ENCODE results near the gene NTM. TPM values are rescaled to one million over a fixed set of nuclear protein-coding genes. Genes with fewer than 3 reads are reported as not detected.

Gene NTM
- total RNA-seq, 2 experiments from 2014 or later, result not detected

DNA sequence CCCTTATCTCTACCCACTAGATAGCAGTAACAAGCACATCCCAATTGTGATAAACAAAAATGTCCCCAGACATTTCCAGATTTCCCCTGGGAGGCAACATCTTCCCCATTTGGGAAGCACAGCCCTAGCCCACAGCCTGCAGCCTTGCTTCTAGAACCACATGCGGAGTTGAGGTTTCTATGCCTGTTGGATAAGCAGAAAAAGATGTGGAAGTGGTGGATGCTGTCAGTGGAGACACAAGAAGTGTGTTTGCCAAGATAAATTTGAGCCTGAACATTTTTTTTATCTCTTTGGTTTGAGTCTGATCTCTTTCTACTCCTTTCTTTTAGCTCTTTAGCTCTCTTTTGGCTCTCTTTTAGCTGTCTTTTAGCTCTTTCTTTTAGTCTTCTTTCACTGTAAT is 884.5 kb downstream of the NTM start:
- peaks cover 4% of the 10 kb centered on the region for H3K9me3 Mint-ChIP-seq
- no peaks in the 10 kb centered on the region for H3K4me1 Mint-ChIP-seq
- ChIA-PET CTCF (no interaction called here), POLR2A (no interaction called here)
- no peaks in the 10 kb centered on the region for H3K36me3 Mint-ChIP-seq (ENCODE audit: low read depth)
- no peak overlapping the region for H3K27ac Mint-ChIP-seq
- DNase-seq, result no peak
- H3K27me3 Mint-ChIP-seq, result no peaks in the 10 kb centered on the region
- no peak overlapping the region for H3K4me3 Mint-ChIP-seq

DNA sequence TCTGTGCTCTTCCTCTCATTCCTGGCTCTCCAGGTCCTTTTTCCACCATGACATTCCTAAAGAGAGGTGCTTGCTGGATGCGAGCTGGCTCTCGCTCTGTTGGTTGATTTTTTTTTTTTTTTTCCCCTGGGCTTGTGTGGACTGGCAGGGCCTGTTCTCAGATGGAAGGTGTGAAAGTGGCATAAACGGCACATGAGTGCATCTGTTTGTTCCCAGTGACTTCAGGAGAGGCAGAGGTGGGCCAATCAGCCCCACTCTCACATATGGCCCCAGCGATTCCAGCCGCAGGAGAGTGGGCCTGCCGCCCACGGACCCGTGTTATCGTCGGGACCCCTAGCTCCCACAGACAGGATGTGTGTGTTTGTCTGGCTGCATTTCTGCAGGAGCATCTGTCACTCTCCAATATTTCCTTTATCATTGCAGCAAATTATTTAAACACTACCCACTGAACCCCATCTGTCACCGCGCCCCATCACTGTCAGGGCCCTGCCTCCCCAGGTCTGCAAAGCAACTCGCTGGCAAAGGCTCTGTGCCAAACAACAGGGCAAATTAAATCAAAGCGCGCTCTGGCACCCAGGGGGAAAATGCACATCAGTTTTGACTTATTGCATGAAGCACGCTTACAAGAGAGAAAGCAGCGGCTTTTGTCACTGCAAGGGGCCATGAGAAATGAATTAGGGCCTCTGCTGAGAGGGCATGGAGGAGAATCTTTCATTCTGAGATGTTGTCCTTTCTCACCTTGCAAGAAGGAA is 886.3 kb downstream of the NTM start:
- H3K27ac Mint-ChIP-seq, result no peak overlapping the region
- ChIA-PET CTCF (no interaction called here), POLR2A (no interaction called here)
- no peaks in the 10 kb centered on the region for H3K27me3 Mint-ChIP-seq
- peaks cover 4% of the 10 kb centered on the region for H3K9me3 Mint-ChIP-seq
- no peak overlapping the region for H3K4me3 Mint-ChIP-seq
- H3K4me1 Mint-ChIP-seq, result no peaks in the 10 kb centered on the region
- no peaks in the 10 kb centered on the region for H3K36me3 Mint-ChIP-seq (ENCODE audit: low read depth)
- DNase-seq, result no peak

DNA sequence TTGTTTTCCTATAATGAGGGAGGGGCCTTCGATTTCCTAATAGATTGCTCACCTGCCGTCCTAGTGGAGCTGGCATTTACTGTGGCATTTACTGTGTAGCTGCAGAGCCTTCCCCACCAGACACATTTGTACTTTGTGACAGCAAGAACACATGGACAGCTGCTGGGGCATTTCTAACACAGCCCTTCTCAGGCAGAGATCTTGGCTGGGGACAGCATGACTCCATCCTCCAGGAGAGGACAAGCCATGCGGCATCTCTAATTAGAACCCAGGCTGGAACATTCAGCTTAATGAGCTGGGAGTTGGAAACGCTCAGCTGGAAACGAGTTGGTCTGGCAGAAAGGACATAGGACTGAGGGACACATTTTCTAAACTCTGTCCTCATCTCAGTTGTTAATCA is 887.5 kb downstream of the NTM start:
- CTCF ChIA-PET, result no interaction called here
- Mint-ChIP-seq H3K4me3 (no peak overlapping the region), H3K36me3 (ENCODE audit: low read depth) (no peaks in the 10 kb centered on the region), H3K27me3 (no peaks in the 10 kb centered on the region), H3K9me3 (no peaks in the 10 kb centered on the region), H3K27ac (no peak overlapping the region), H3K4me1 (no peaks in the 10 kb centered on the region)
- DNase-seq, result no peak
- POLR2A ChIA-PET, result no interaction called here

DNA sequence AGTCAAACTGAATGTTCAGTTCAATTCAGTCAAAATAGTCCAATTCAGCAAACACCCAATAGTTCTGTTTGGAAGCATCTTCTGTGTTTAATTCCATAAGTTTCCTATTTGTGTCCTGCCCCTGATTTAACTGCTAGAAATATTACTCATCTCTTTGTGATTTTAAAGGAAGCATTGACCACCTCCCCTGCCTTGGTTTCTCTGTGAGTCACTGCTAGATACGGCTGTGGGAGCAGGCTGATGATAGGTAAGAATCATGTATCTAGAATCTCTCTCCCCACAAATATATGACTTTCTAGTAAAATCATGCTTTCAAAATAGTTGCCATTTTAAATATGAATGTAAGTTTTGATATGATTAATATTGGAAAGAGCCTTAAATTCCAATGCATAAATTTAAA is 888.5 kb downstream of the NTM start:
- Mint-ChIP-seq H3K4me1 (no peaks in the 10 kb centered on the region), H3K4me3 (no peak overlapping the region), H3K27me3 (no peaks in the 10 kb centered on the region), H3K36me3 (ENCODE audit: low read depth) (no peaks in the 10 kb centered on the region), H3K9me3 (no peaks in the 10 kb centered on the region), H3K27ac (no peak overlapping the region)
- ChIA-PET CTCF (no interaction called here), POLR2A (no interaction called here)
- no peak for DNase-seq

DNA sequence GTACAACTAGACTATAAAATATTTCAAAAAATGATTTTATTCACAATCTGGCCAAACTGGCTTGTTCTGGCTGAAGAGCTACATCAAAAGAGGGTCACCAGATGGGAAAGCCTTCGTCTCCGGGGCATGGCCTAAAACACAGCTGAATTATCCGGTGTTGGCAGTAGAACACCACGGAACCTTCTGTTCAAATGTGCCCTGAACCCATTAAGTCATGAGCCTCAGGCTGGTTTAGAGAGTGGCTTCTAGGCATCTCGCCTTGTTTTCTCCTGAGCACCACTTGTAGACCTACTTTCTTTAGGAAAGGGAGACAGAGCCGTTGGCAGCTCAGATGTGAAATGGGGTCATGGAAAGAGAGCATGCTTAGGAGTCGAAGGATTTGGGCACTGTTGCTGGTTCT is 890.2 kb downstream of the NTM start:
- ChIA-PET POLR2A (no interaction called here), CTCF (no interaction called here)
- H3K9me3 Mint-ChIP-seq, result no peaks in the 10 kb centered on the region
- H3K4me1 Mint-ChIP-seq, result no peaks in the 10 kb centered on the region
- H3K27ac Mint-ChIP-seq, result no peak overlapping the region
- no peak for DNase-seq
- no peaks in the 10 kb centered on the region for H3K36me3 Mint-ChIP-seq (ENCODE audit: low read depth)
- H3K4me3 Mint-ChIP-seq, result no peak overlapping the region
- H3K27me3 Mint-ChIP-seq, result no peaks in the 10 kb centered on the region

DNA sequence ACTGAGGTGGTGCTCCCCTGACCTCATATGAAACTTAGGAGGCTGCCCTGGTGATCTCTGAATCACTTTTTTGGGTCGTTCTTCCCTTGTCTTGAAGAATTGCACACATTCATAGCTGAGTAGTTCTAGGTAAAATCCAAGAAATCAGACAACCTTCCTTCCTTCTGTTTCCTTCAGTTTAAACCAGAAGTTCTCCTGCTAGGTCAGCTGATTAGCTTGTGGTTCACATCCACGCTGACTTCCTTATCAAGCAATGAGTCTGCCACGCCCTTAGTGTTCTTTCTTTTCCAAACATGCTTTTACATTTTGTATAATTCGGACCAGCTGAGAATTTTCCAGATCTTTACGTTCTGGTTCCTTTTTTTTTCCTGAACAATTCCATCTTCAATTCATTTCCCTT is 892.8 kb downstream of the NTM start:
- ChIA-PET POLR2A (no interaction called here), CTCF (no interaction called here)
- Mint-ChIP-seq H3K4me1 (no peaks in the 10 kb centered on the region), H3K4me3 (no peak overlapping the region), H3K36me3 (ENCODE audit: low read depth) (no peaks in the 10 kb centered on the region), H3K27me3 (no peaks in the 10 kb centered on the region), H3K9me3 (no peaks in the 10 kb centered on the region), H3K27ac (no peak overlapping the region)
- no peak for DNase-seq

DNA sequence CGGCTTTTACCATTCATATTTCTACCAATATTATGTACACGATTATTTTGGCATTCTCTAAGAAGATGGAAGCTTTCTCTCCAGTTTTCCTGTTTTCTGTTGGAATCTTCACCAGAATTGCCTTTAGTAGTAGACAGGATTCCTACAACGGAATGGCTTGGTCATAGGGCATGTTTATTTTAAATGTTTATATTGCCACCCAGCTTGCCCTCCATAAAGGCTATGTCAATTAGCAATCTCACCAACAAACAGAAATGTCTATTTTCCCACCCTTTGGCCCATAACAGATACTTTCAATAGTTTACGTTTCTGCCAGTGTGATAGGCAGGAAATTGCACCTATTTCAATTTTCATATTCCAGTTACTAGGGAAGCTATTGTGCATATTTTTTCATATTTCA is 893.5 kb downstream of the NTM start:
- H3K27me3 Mint-ChIP-seq, result no peaks in the 10 kb centered on the region
- no peak overlapping the region for H3K27ac Mint-ChIP-seq
- ChIA-PET CTCF (interaction anchor here (1.1 kb wide), 1 partner anchor 36 kb away, joined by 3 read pairs; no protein-coding TSS in a partner anchor), POLR2A (no interaction called here)
- no peaks in the 10 kb centered on the region for H3K4me1 Mint-ChIP-seq
- H3K36me3 Mint-ChIP-seq (ENCODE audit: low read depth), result no peaks in the 10 kb centered on the region
- no peak overlapping the region for H3K4me3 Mint-ChIP-seq
- no peaks in the 10 kb centered on the region for H3K9me3 Mint-ChIP-seq
- no peak for DNase-seq

DNA sequence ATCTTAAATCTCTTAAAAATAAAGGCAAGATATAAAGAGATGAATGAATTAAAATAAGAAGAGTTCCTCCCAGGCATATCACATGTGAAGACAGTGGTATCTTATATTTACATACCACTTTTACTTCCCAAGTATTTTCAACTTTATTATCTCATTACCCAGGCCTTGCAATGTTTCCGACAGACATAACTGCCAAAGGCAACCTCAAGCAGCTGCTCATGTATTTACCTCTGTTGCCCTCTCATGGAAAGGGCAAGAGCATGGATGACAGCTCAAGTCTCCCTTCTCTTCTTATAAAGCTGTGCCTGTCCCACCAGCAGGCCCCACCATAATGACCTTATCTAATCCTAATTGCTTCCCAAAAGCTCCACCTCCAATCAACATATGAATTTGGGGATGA is 894.2 kb downstream of the NTM start:
- Mint-ChIP-seq H3K9me3 (no peaks in the 10 kb centered on the region), H3K27me3 (no peaks in the 10 kb centered on the region), H3K4me1 (no peaks in the 10 kb centered on the region), H3K27ac (no peak overlapping the region), H3K4me3 (no peak overlapping the region), H3K36me3 (ENCODE audit: low read depth) (no peaks in the 10 kb centered on the region)
- no peak for DNase-seq
- CTCF ChIA-PET, result interaction anchor here (1.1 kb wide), 1 partner anchor 36 kb away, joined by 3 read pairs; no protein-coding TSS in a partner anchor
- POLR2A ChIA-PET, result interaction anchor here (0.6 kb wide), 1 partner anchor 938 kb away, joined by 3 read pairs; no protein-coding TSS in a partner anchor

DNA sequence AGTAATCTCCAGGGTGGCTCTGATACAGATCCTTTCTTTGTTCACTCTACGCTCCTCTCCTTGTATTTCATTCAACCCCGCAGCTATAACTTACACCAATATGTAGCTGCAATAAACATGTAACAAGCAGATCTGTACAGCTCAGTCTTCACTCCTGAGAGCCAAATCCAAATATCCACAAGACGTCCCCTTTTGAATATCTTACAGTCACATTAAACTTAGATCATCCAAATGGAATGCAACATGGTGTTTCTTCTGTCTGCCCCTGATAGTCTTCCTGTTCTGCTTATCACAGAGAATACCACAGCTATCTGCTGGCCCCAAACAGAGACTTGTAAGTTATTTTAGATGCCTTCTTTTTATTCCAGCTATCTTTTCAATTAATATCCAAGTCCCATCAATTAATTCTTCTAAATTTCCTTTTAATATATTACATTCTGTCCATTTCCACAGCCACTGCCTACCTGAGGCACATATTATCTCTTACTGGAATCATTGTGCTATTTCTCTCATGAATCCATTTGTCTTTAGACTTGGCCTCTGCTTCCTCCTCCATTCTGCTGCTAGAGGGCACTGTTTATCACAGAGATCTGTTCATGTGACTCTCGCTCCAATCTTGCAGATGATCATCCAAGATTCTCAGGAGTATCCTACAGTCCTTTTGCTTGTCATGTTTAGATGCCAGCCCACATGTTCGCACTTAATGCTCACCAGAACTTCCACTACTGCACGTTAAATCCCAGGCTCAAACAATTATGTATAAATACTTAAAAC is 908.6 kb downstream of the NTM start:
- Mint-ChIP-seq H3K27me3 (peaks cover 1% of the 10 kb centered on the region), H3K4me1 (no peaks in the 10 kb centered on the region), H3K9me3 (no peaks in the 10 kb centered on the region), H3K36me3 (ENCODE audit: low read depth) (no peaks in the 10 kb centered on the region), H3K4me3 (no peak overlapping the region), H3K27ac (no peak overlapping the region)
- ChIA-PET POLR2A (no interaction called here), CTCF (interaction anchor here (0.6 to 1.4 kb wide), 6 partner anchors 19 to 662 kb away, joined by 3 to 4 read pairs (median 3); no protein-coding TSS in a partner anchor)
- no peak for DNase-seq

DNA sequence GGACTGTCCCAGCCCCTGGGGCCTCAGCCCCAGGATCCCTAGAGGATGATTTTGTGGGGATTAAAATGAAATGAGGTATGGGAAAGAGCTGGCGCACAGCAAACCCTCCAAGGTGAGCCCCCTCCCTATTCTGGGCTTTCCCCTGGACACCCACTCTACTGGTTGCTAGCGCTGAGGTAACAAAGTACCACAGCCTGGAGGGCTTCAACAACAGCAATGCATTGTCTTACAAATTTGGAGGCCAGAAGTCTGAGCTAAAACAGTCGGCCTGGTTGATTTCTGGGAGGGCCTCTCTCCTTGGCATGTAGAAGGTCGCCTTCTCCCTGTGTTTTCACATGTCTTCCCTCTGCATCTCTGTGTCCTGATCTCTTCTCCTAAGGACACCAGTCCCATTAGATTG is 913.6 kb downstream of the NTM start:
- Mint-ChIP-seq H3K4me1 (no peaks in the 10 kb centered on the region), H3K4me3 (no peak overlapping the region), H3K36me3 (ENCODE audit: low read depth) (no peaks in the 10 kb centered on the region), H3K27me3 (peaks cover 8% of the 10 kb centered on the region), H3K27ac (no peak overlapping the region), H3K9me3 (no peaks in the 10 kb centered on the region)
- CTCF ChIA-PET, result no interaction called here
- POLR2A ChIA-PET, result no interaction called here
- no peak for DNase-seq

DNA sequence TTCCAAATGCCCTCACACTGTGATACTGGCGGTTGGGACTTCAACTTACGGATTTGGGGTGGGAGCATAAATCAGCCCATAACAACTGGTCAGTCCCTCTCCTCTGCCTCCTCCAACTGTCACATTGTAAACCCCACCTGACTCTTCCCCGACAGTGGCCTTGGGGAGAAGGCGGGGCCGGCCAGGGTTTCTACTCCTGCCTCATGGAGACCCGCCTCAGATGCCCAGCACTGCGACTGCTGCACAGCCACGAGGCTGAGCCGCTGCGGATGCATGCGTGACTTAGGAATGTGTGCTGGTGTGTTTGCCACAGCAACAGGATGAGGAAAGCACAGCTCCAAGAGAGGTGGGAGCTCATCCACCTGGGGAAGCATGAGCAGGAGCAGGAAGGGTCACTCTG is 914.2 kb downstream of the NTM start:
- H3K27ac Mint-ChIP-seq, result no peak overlapping the region
- no peak overlapping the region for H3K4me3 Mint-ChIP-seq
- no peaks in the 10 kb centered on the region for H3K9me3 Mint-ChIP-seq
- ChIA-PET POLR2A (no interaction called here), CTCF (no interaction called here)
- no peaks in the 10 kb centered on the region for H3K36me3 Mint-ChIP-seq (ENCODE audit: low read depth)
- H3K27me3 Mint-ChIP-seq, result peaks cover 8% of the 10 kb centered on the region
- DNase-seq, result no peak
- peaks cover 4% of the 10 kb centered on the region for H3K4me1 Mint-ChIP-seq

DNA sequence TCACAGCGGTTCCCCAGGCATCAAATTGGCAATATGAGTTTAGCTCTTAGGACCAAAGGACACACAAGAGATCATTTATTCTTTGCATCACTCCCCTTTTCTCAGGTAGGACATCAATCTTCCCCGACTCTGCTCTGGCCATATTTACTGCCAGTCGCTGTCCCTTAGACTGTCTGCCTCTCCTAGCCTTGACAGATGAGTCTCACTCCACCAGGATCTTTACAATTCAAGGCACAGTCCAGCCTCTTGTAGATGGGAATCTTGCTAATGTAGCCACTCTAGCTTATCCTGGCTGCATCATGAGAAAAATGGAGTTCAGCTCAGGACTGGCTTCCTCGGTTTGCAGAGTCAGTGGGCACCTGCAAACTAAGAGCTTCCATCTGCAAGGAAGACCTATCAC is 915.2 kb downstream of the NTM start:
- H3K27ac Mint-ChIP-seq, result no peak overlapping the region
- CTCF ChIA-PET, result no interaction called here
- peaks cover 8% of the 10 kb centered on the region for H3K27me3 Mint-ChIP-seq
- no peak for DNase-seq
- H3K9me3 Mint-ChIP-seq, result no peaks in the 10 kb centered on the region
- POLR2A ChIA-PET, result no interaction called here
- no peaks in the 10 kb centered on the region for H3K36me3 Mint-ChIP-seq (ENCODE audit: low read depth)
- peaks cover 7% of the 10 kb centered on the region for H3K4me1 Mint-ChIP-seq
- no peak overlapping the region for H3K4me3 Mint-ChIP-seq

DNA sequence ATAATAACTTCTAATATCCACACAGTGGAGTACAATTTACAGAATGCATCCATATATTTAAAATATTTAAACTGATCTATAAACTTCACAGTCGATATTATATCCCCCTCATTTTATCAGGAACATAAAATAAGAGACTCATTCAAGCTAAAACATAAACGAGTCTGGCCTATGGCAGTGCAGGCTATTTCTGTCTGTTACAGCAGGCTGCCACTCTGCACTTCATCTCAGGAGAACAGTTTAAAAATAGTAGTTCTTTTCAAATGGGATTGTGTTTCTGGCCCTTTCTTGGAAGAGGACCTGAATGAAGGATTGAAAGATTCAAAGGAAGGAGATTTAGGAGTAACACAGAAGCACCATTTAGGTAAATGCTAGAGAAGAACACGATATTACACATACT is 915.7 kb downstream of the NTM start:
- Mint-ChIP-seq H3K27me3 (peaks cover 8% of the 10 kb centered on the region), H3K9me3 (no peaks in the 10 kb centered on the region), H3K4me3 (no peak overlapping the region), H3K27ac (no peak overlapping the region), H3K4me1 (peaks cover 7% of the 10 kb centered on the region), H3K36me3 (ENCODE audit: low read depth) (no peaks in the 10 kb centered on the region)
- DNase-seq, result no peak
- CTCF ChIA-PET, result no interaction called here
- POLR2A ChIA-PET, result no interaction called here

DNA sequence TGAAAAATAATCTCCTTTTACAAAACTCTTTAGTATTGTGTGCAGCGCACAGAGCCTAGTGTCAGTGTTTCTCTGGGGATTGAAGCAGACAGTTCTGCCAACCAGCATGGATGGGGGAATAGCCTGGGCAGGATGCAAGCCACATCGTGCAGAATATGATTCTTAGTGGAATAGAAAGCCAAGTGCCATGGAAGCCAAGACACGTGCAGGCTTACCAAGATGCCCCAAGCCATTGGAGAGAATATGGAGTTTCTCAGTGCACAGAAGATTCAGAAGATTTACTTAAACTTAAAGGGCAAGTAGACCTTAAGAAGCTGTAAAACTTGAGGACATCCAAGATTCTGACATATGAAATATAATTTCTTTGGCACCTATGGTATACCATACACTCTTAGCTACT is 917.6 kb downstream of the NTM start:
- H3K36me3 Mint-ChIP-seq (ENCODE audit: low read depth), result no peaks in the 10 kb centered on the region
- POLR2A ChIA-PET, result no interaction called here
- CTCF ChIA-PET, result no interaction called here
- peaks cover 13% of the 10 kb centered on the region for H3K27me3 Mint-ChIP-seq
- DNase-seq, result no peak
- no peaks in the 10 kb centered on the region for H3K9me3 Mint-ChIP-seq
- no peak overlapping the region for H3K4me3 Mint-ChIP-seq
- no peak overlapping the region for H3K27ac Mint-ChIP-seq
- H3K4me1 Mint-ChIP-seq, result peaks cover 7% of the 10 kb centered on the region
